A549 (cell line): ENCODE results near the gene TPPP2. TPM values are rescaled to one million over a fixed set of nuclear protein-coding genes. Genes with fewer than 3 reads are reported as not detected.

Experiments used
- ATAC-seq, 2 experiments: fragments of 200-7000 bp in 1 of 2; fragments of >200 bp in 1 of 2; cut with Nextera tagmentation in 1 of 2; cut with Tn5 transposase in 1 of 2; 3 replicates each; pipeline versions ENCODE4 v1.8.0 to v1.9.1; 2018 to 2020; ENCODE audit warnings: mild to moderate bottlenecking in 1 of 2, moderate library complexity in 1 of 2
- CTCF ChIA-PET: fragments of 300-600 bp; sonication (Branson Sonifier 250); formaldehyde crosslinking; extraction: SDS; loops from one replicate; lab custom pipeline; 2021; ENCODE audit warnings: antibody characterized with exemption, inconsistent platforms; lab: Yijun Ruan, JAX
- POLR2A ChIA-PET: fragments of 350-600 bp; formaldehyde crosslinking; extraction: SDS; loops from one replicate; lab custom pipeline; 2021; ENCODE audit warnings: antibody characterized with exemption, inconsistent platforms; lab: Yijun Ruan, JAX
- DNase-seq, 2 experiments: peaks; one replicate each; pipeline versions ENCODE4 v3.0.0 to v3.0.0-alpha.2; 2011 to 2016; ENCODE audit warnings: low read depth in 1 of 2, low spot score in 1 of 2
- FAIRE-seq: peaks from 2 replicates; lab custom pipeline; 2011; peaks lifted over from hg19 to GRCh38; lab: Jason Lieb, UNC
- H3K27ac ChIP-seq, 2 experiments: fragments of >200 bp; sonication (Bioruptor Twin); formaldehyde crosslinking; 3 replicates each; pipeline ENCODE4 v1.5.1; 2016 to 2017
- H3K4me1 ChIP-seq: fragments of >200 bp; sonication (Bioruptor Twin); formaldehyde crosslinking; 3 replicates; pipeline ENCODE4 v1.6.1; 2016
- H3K4me2 ChIP-seq: fragments of >200 bp; sonication (Bioruptor Twin); formaldehyde crosslinking; 3 replicates; pipeline ENCODE4 v1.6.1; 2016
- H3K4me3 ChIP-seq: fragments of >200 bp; sonication (Bioruptor Twin); formaldehyde crosslinking; 3 replicates; pipeline ENCODE4 v1.5.1; 2016
- H3K9me3 ChIP-seq: fragments of >200 bp; sonication (Bioruptor Twin); formaldehyde crosslinking; 3 replicates; pipeline ENCODE4 v1.6.1; 2016
- BHLHE40 ChIP-seq: IDR thresholded peaks from 2 replicates; pipeline ENCODE4 v1.6.1; 2012; ENCODE audit warnings: low read depth, low read length, inconsistent platforms
- EP300 ChIP-seq, 2 experiments: fragments of >200 bp; sonication (Bioruptor Twin); formaldehyde crosslinking; IDR thresholded peaks; 2 replicates in 1 of 2; 3 replicates in 1 of 2; pipeline ENCODE4 v1.6.1; 2016 to 2017
- HDAC2 ChIP-seq: fragments of 200-600 bp; sonication (generic); IDR thresholded peaks from 2 replicates; pipeline ENCODE4 v1.6.1; 2016
- HEYL ChIP-seq: fragments of 250-450 bp; sonication (Bioruptor Pico); IDR thresholded peaks from 2 replicates; pipeline ENCODE4 v1.8.0; 2021; ENCODE audit warnings: mild to moderate bottlenecking, moderate library complexity
- HOXA7 ChIP-seq: fragments of 250-450 bp; sonication (Bioruptor Pico); IDR thresholded peaks from 2 replicates; pipeline ENCODE4 v1.5.0; 2020; ENCODE audit warnings: mild to moderate bottlenecking, moderate library complexity
- MYC ChIP-seq: IDR thresholded peaks from 2 replicates; pipeline ENCODE4 v1.6.1; 2012; ENCODE audit warnings: mild to moderate bottlenecking, inconsistent platforms, low read length, improper control_type of control experiment, borderline replicate concordance
- PHF8 ChIP-seq: fragments of 200-600 bp; sonication (generic); IDR thresholded peaks from 2 replicates; pipeline ENCODE4 v1.6.1; 2016; ENCODE audit warnings: low read depth, mild to moderate bottlenecking, antibody characterized with exemption, moderate library complexity, borderline replicate concordance
- RAD21 ChIP-seq, 2 experiments: fragments of >200 bp in 1 of 2; sonication (Bioruptor Twin) in 1 of 2; formaldehyde crosslinking in 1 of 2; IDR thresholded peaks in 1 of 2; conservative IDR thresholded peaks in 1 of 2; 2 replicates in 1 of 2; 3 replicates in 1 of 2; pipeline ENCODE4 v1.6.1; 2012 to 2018; ENCODE audit warnings: inconsistent platforms in 1 of 2
- RARB ChIP-seq: fragments of 250-450 bp; sonication (Bioruptor Pico); IDR thresholded peaks from 2 replicates; pipeline ENCODE4 v1.8.0; 2021; ENCODE audit warnings: mild to moderate bottlenecking, moderate library complexity
- RCOR1 ChIP-seq: fragments of 150-350 bp; IDR thresholded peaks from 2 replicates; pipeline ENCODE4 v1.6.1; 2014; ENCODE audit warnings: antibody characterized with exemption, low read length, low read depth
- TFCP2L1 ChIP-seq: fragments of 250-450 bp; sonication (Bioruptor Pico); IDR thresholded peaks from 2 replicates; pipeline ENCODE4 v1.5.0; 2021; ENCODE audit warnings: mild to moderate bottlenecking
- TP53 ChIP-seq: fragments of 250-450 bp; sonication (Bioruptor Pico); IDR thresholded peaks from 2 replicates; pipeline ENCODE4 v1.5.0; 2021; ENCODE audit warnings: mild to moderate bottlenecking, moderate library complexity
- ZFP36 ChIP-seq: fragments of 450-650 bp; IDR thresholded peaks from 2 replicates; pipeline ENCODE4 v1.6.1; 2014; ENCODE audit warnings: borderline replicate concordance; ENCODE audit not compliant: partially characterized antibody
- WGBS: methylation state at CpG from one replicate; pipeline ENCODE4 v1.1.6; 2017; ENCODE audit errors: missing lambda C conversion rate; 5-methylcytosine and 5-hydroxymethylcytosine counted together
- polyA plus RNA-seq, 4 experiments: library from polyadenylated mRNA; depleted of rRNA in 3 of 4; stranded (reverse); fragments of >200 nt; fragmentation: RNase III in 1 of 4; extraction: RNeasy Plus Mini Kit Qiagen cat#74134 plus additional on column Dnase treatment in 1 of 4; gene quantifications; 2 replicates in 3 of 4; 3 replicates in 1 of 4; pipeline ENCODE4 v1.2.3, GENCODE V29; 2011 to 2017
- TF ChIP-seq, protein P1 (sequence below): fragments of 150-350 bp; IDR thresholded peaks from 2 replicates; pipeline ENCODE4 v1.6.1; 2014; ENCODE audit warnings: low read depth, mild to moderate bottlenecking, low read length
- TF ChIP-seq, protein P2 (sequence below): fragments of >200 bp; sonication (Bioruptor Twin); formaldehyde crosslinking; IDR thresholded peaks from 3 replicates; pipeline ENCODE4 v1.6.1; 2016
- TF ChIP-seq, protein P3 (sequence below): fragments of >200 bp; sonication (Bioruptor Twin); formaldehyde crosslinking; IDR thresholded peaks from 3 replicates; pipeline ENCODE4 v1.5.1; 2016
- TF ChIP-seq, protein P4 (sequence below): fragments of 250-450 bp; sonication (Bioruptor Pico); IDR thresholded peaks from 2 replicates; pipeline ENCODE4 v1.5.0; 2021; ENCODE audit warnings: mild to moderate bottlenecking, moderate library complexity, borderline replicate concordance
- TF ChIP-seq, protein P5 (sequence below): IDR thresholded peaks from 2 replicates; pipeline ENCODE4 v1.6.1; 2012; ENCODE audit warnings: low read depth, borderline replicate concordance
- TF ChIP-seq, protein P6 (sequence below): fragments of 450-650 bp; IDR thresholded peaks from 2 replicates; pipeline ENCODE4 v1.6.1; 2014; ENCODE audit warnings: antibody characterized with exemption

TPPP2 gene
- polyA plus RNA-seq, 2 of the 4 experiments (the other 2 are of a cell fraction), result not detected

DNA sequence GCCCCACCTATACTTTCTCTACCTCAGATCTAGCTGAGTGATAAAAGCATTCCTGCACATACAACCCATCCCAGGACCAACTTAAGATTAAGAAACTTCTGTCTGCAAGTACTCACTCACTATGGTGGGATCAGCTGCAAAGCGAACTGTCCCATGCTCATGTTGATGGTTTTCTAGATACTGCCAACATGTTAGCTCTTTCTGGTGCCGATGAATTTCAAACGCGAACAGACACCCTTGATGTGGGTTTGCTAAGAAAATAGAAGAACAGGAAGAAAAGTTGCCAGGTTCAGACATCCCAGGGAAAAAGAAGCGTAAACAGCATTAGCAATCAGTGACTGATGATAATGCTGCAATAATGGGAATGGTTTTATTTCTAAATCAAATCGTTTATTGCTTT, 32.5 kb upstream of the TPPP2 start:
- H3K4me1 ChIP-seq, result no peaks in the 10 kb centered on the region
- H3K4me3 ChIP-seq, result no peak overlapping the region
- WGBS, result 82% methylated on average over 6 of the region's 6 CpGs
- ATAC-seq (no peak), FAIRE-seq (no peak), DNase-seq (no peak)
- H3K27ac ChIP-seq, result no peak overlapping the region
- ChIA-PET POLR2A (interaction anchor here (0.6 kb wide), 1 partner anchor 38 kb away, joined by 5 read pairs; no protein-coding TSS in a partner anchor), CTCF (interaction anchor here (0.6 to 10.9 kb wide), 12 partner anchors 8 to 643 kb away, joined by 3 to 185 read pairs (median 6); no protein-coding TSS in a partner anchor)
- no peak overlapping the region for H3K4me2 ChIP-seq
- TF ChIP-seq, protein P1, sequence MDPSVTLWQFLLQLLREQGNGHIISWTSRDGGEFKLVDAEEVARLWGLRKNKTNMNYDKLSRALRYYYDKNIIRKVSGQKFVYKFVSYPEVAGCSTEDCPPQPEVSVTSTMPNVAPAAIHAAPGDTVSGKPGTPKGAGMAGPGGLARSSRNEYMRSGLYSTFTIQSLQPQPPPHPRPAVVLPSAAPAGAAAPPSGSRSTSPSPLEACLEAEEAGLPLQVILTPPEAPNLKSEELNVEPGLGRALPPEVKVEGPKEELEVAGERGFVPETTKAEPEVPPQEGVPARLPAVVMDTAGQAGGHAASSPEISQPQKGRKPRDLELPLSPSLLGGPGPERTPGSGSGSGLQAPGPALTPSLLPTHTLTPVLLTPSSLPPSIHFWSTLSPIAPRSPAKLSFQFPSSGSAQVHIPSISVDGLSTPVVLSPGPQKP, result no peak
- no peak for TF ChIP-seq RCOR1
- TF ChIP-seq, protein P2, sequence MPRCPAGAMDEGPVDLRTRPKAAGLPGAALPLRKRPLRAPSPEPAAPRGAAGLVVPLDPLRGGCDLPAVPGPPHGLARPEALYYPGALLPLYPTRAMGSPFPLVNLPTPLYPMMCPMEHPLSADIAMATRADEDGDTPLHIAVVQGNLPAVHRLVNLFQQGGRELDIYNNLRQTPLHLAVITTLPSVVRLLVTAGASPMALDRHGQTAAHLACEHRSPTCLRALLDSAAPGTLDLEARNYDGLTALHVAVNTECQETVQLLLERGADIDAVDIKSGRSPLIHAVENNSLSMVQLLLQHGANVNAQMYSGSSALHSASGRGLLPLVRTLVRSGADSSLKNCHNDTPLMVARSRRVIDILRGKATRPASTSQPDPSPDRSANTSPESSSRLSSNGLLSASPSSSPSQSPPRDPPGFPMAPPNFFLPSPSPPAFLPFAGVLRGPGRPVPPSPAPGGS, result no peak
- TF ChIP-seq, protein P3, sequence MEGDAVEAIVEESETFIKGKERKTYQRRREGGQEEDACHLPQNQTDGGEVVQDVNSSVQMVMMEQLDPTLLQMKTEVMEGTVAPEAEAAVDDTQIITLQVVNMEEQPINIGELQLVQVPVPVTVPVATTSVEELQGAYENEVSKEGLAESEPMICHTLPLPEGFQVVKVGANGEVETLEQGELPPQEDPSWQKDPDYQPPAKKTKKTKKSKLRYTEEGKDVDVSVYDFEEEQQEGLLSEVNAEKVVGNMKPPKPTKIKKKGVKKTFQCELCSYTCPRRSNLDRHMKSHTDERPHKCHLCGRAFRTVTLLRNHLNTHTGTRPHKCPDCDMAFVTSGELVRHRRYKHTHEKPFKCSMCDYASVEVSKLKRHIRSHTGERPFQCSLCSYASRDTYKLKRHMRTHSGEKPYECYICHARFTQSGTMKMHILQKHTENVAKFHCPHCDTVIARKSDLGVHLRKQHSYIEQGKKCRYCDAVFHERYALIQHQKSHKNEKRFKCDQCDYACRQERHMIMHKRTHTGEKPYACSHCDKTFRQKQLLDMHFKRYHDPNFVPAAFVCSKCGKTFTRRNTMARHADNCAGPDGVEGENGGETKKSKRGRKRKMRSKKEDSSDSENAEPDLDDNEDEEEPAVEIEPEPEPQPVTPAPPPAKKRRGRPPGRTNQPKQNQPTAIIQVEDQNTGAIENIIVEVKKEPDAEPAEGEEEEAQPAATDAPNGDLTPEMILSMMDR, result no peak
- no peak for TF ChIP-seq RAD21 (conservative IDR thresholded peaks at IDR 0.05 in 1 of 2, IDR thresholded peaks at IDR 0.05 in 1 of 2)
- TF ChIP-seq PHF8, result no peak
- no peak for TF ChIP-seq BHLHE40
- TF ChIP-seq ZFP36, result no peak
- TF ChIP-seq, protein P4, sequence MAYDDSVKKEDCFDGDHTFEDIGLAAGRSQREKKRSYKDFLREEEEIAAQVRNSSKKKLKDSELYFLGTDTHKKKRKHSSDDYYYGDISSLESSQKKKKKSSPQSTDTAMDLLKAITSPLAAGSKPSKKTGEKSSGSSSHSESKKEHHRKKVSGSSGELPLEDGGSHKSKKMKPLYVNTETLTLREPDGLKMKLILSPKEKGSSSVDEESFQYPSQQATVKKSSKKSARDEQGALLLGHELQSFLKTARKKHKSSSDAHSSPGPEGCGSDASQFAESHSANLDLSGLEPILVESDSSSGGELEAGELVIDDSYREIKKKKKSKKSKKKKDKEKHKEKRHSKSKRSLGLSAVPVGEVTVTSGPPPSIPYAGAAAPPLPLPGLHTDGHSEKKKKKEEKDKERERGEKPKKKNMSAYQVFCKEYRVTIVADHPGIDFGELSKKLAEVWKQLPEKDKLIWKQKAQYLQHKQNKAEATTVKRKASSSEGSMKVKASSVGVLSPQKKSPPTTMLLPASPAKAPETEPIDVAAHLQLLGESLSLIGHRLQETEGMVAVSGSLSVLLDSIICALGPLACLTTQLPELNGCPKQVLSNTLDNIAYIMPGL (CRISPR knock-in tag), result no peak
- TF ChIP-seq EP300 (IDR thresholded peaks at IDR 0.05), result no peak
- no peak for TF ChIP-seq TFCP2L1 (CRISPR knock-in tag)
- no peak for TF ChIP-seq HOXA7
- TF ChIP-seq TP53 (CRISPR knock-in tag), result no peak
- no peak for TF ChIP-seq HEYL (CRISPR knock-in tag)
- TF ChIP-seq, protein P5, sequence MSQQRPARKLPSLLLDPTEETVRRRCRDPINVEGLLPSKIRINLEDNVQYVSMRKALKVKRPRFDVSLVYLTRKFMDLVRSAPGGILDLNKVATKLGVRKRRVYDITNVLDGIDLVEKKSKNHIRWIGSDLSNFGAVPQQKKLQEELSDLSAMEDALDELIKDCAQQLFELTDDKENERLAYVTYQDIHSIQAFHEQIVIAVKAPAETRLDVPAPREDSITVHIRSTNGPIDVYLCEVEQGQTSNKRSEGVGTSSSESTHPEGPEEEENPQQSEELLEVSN, result no peak
- no peak for TF ChIP-seq MYC
- no peak for TF ChIP-seq RARB (CRISPR knock-in tag)
- TF ChIP-seq, protein P6, sequence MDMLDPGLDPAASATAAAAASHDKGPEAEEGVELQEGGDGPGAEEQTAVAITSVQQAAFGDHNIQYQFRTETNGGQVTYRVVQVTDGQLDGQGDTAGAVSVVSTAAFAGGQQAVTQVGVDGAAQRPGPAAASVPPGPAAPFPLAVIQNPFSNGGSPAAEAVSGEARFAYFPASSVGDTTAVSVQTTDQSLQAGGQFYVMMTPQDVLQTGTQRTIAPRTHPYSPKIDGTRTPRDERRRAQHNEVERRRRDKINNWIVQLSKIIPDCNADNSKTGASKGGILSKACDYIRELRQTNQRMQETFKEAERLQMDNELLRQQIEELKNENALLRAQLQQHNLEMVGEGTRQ, result no peak
- TF ChIP-seq HDAC2, result no peak
- no peaks in the 10 kb centered on the region for H3K9me3 ChIP-seq
